DND-41 (cell line): ENCODE measurements around the gene ZMYM4.
A peak's percentile ranks its signal among the peaks of the same experiment; 100 is the strongest.

Source experiments
- ATAC-seq: fragments of 200-7000 bp; cut with Tn5 transposase; 3 replicates; pipeline ENCODE4 v1.9.1; 2021; ENCODE audit warnings: low read depth; ENCODE audit not compliant: insufficient read depth
- DNase-seq: peaks from one replicate; pipeline ENCODE4 v3.0.0-alpha.2; 2020
- H2AFZ ChIP-seq: 2 replicates; pipeline ENCODE4 v1.6.0; 2012; ENCODE audit warnings: low read depth, low read length
- H3K27ac ChIP-seq: 2 replicates; pipeline ENCODE4 v1.5.1; 2012; ENCODE audit warnings: low read length, inconsistent platforms
- H3K27me3 ChIP-seq: fragments of 200-600 bp; sonication (generic); 2 replicates; pipeline ENCODE4 v1.6.0; 2012; ENCODE audit warnings: low read length, mild to moderate bottlenecking, inconsistent platforms; ENCODE audit not compliant: insufficient read depth, poor library complexity
- H3K36me3 ChIP-seq: 2 replicates; pipeline ENCODE4 v1.5.1; 2012; ENCODE audit warnings: low read length, inconsistent platforms; ENCODE audit not compliant: insufficient read depth
- H3K4me1 ChIP-seq: 2 replicates; pipeline ENCODE4 v1.5.1; 2012; ENCODE audit warnings: mild to moderate bottlenecking, low read length; ENCODE audit not compliant: insufficient read depth
- H3K4me2 ChIP-seq: 2 replicates; pipeline ENCODE4 v1.6.0; 2012; ENCODE audit warnings: mild to moderate bottlenecking, moderate library complexity, low read length, inconsistent platforms; ENCODE audit not compliant: insufficient read depth
- H3K4me3 ChIP-seq, 2 experiments: fragments of 200-600 bp in 1 of 2; shearing (Covaris generic) in 1 of 2; 2 replicates each; pipeline ENCODE4 v1.5.1; 2012 to 2016; ENCODE audit warnings: inconsistent platforms in 2 of 2, low read length in 2 of 2, mild to moderate bottlenecking in 2 of 2, low read depth in 1 of 2, moderate library complexity in 1 of 2
- H3K79me2 ChIP-seq: 2 replicates; pipeline ENCODE4 v1.6.0; 2012; ENCODE audit warnings: low read length, inconsistent platforms; ENCODE audit not compliant: insufficient read depth
- H3K9ac ChIP-seq: 2 replicates; pipeline ENCODE4 v1.6.0; 2012; ENCODE audit warnings: low read depth, mild to moderate bottlenecking, inconsistent platforms, low read length, moderate library complexity
- H3K9me3 ChIP-seq: 2 replicates; pipeline ENCODE4 v1.5.1; 2012; ENCODE audit warnings: low read length, moderate library complexity, mild to moderate bottlenecking, inconsistent platforms; ENCODE audit not compliant: insufficient read depth, severe bottlenecking
- H4K20me1 ChIP-seq: 2 replicates; pipeline ENCODE4 v1.6.0; 2012; ENCODE audit warnings: low read length; ENCODE audit not compliant: insufficient read depth
- EZH2 ChIP-seq: IDR thresholded peaks from 3 replicates; pipeline ENCODE4 v1.6.1; 2012; ENCODE audit warnings: borderline replicate concordance, low read depth, mild to moderate bottlenecking, moderate library complexity, low read length, inconsistent platforms; ENCODE audit not compliant: severe bottlenecking
- TF ChIP-seq, protein P1 (sequence below): IDR thresholded peaks from 2 replicates; pipeline ENCODE4 v1.5.1; 2012; ENCODE audit warnings: borderline replicate concordance, low read length, moderate library complexity, mild to moderate bottlenecking; ENCODE audit not compliant: poor library complexity, severe bottlenecking; ENCODE audit errors: extremely low read depth

Gene ZMYM4

DNA sequence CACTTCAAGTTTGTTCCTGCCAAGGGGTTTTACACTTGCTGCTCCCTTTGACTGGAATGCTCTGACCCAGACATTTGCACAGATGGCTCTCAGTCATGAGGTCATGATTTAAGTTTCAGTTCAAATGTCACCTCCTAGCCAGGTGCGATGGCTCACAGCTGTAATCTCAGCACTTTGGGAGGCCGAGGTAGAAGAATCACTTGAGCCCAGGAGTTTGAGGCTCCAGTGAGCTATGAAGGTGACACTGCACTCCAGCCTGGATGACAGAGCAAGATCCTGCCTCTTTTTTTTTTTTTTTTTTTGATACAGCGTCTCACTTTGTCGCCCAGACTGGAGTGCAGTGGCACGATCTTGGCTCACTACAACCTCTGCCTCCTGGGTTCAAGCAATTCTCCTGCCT, 4.5 kb upstream of the ZMYM4 start:
- Histone ChIP-seq H3K4me2 (no peak overlapping the region), H4K20me1 (no peaks in the 10 kb centered on the region), H3K4me3 (no peak overlapping the region), H3K4me1 (peaks cover 12% of the 10 kb centered on the region), H3K9me3 (no peaks in the 10 kb centered on the region), H3K9ac (no peak overlapping the region), H2AFZ (no peak overlapping the region), H3K27me3 (no peaks in the 10 kb centered on the region), H3K27ac (no peak overlapping the region), H3K79me2 (peaks cover 10% of the 10 kb centered on the region), H3K36me3 (no peaks in the 10 kb centered on the region; the same call in 1 of the 2 replicates)
- no peak for TF ChIP-seq EZH2
- TF ChIP-seq, protein P1, sequence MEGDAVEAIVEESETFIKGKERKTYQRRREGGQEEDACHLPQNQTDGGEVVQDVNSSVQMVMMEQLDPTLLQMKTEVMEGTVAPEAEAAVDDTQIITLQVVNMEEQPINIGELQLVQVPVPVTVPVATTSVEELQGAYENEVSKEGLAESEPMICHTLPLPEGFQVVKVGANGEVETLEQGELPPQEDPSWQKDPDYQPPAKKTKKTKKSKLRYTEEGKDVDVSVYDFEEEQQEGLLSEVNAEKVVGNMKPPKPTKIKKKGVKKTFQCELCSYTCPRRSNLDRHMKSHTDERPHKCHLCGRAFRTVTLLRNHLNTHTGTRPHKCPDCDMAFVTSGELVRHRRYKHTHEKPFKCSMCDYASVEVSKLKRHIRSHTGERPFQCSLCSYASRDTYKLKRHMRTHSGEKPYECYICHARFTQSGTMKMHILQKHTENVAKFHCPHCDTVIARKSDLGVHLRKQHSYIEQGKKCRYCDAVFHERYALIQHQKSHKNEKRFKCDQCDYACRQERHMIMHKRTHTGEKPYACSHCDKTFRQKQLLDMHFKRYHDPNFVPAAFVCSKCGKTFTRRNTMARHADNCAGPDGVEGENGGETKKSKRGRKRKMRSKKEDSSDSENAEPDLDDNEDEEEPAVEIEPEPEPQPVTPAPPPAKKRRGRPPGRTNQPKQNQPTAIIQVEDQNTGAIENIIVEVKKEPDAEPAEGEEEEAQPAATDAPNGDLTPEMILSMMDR: no peak
- ATAC-seq (no peak), DNase-seq (no peak)

DNA sequence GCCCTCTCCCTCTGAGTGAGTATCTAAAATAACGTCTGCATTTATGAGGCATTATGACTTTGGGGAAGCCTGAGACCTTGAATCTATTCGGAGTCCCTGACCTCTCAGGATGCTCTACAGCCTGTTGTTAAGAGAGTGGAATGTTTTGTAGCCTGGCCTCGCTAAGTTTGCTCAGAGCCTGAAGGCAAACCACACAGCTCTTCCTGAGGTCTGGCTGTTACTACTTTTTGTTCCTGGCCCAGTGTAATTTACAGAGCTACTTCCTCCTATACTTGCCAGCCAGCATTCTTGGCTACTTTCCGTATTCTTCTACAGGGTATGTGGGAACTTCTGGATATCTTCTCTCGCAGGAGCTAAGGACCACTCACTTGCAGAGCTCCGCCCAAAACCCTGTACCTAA, 3.6 kb upstream of the ZMYM4 start:
- DNase-seq (no peak), ATAC-seq (no peak)
- Histone ChIP-seq H3K79me2 (peaks cover 18% of the 10 kb centered on the region), H3K27me3 (no peaks in the 10 kb centered on the region), H4K20me1 (peaks cover 3% of the 10 kb centered on the region; the same call in 1 of the 2 replicates), H3K36me3 (no peaks in the 10 kb centered on the region; the same call in 1 of the 2 replicates), H2AFZ (0 out of 2 replicates have a peak overlapping the region, but pooled peaks have one; percentile 8), H3K9ac (no peak overlapping the region), H3K4me2 (no peak overlapping the region), H3K4me1 (peaks cover 18% of the 10 kb centered on the region), H3K27ac (no peak overlapping the region), H3K9me3 (no peaks in the 10 kb centered on the region), H3K4me3 (no peak overlapping the region)
- no peak for TF ChIP-seq EZH2

DNA sequence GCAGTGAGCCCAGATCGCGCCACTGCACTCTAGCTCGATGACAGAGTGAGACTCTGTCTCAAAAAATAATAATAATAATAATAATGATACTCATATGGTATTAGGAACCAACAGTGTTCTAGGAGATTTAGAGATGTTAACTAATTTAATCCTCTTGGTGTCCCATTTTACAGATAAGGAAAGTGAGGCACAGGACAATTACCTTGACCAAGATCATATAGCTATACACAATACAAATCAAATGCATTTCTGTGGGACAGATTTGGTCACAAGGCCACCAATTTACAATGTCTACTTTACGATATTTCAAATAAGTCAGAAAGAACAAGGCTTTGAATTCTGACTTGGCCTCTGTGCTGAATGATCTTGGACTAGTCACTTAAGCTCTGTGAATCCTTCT, 2.2 kb upstream of the ZMYM4 start:
- Histone ChIP-seq H3K79me2 (peaks cover 32% of the 10 kb centered on the region), H4K20me1 (peaks cover 3% of the 10 kb centered on the region; the same call in 1 of the 2 replicates), H2AFZ (no peak overlapping the region), H3K27ac (no peak overlapping the region), H3K9me3 (no peaks in the 10 kb centered on the region), H3K4me3 (no peak overlapping the region), H3K36me3 (no peaks in the 10 kb centered on the region; the same call in 1 of the 2 replicates), H3K4me2 (no peak overlapping the region), H3K4me1 (peaks cover 31% of the 10 kb centered on the region), H3K9ac (no peak overlapping the region), H3K27me3 (no peaks in the 10 kb centered on the region)
- no peak for ATAC-seq
- DNase-seq: no peak
- TF ChIP-seq EZH2: no peak
- TF ChIP-seq, protein P1: no peak

DNA sequence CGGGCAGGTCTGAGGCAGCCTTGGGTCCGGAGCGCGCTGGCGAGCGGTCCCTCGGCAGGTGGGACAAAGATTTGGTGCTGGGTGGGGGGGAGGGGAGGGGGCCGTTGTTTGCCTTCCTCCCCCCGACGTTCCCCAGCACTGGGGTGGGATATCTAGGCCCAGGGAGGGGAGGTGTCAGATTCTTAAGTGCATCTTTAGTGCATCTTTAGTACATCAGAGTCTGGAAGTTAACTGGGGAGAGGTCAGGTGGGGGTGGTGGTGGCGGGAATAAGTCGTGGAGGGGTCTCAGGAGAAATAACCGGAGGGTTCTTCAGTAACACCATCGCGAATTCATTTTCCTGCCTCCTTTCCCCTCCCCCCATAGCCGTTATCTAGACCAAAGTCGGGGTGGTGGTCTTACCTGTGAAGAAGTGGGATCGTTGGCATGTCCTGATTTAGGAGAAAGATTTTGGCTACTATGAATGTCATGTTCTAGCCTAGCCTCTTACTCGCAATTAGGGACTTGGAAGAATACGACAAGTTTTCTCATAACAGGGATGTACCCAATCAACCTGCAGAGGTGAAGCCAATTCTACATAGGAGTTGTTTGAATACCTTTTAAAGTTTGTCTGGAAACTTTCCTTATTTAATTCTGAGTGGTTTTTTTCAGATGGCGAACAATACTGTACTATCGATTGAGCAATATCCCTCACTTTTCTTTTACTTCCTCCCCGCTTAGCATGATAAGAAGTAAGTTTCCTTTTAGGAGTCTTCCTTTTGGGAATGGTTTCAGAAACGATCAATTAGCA, 886 bp downstream of the ZMYM4 start:
- peak overlapping the region; percentile 94 for H3K9ac ChIP-seq
- H3K4me2 ChIP-seq: peak overlapping the region; percentile 99
- H3K27me3 ChIP-seq: no peaks in the 10 kb centered on the region
- peaks cover 63% of the 10 kb centered on the region for H3K79me2 ChIP-seq
- H3K9me3 ChIP-seq: no peaks in the 10 kb centered on the region
- DNase-seq (peak; percentile 30), ATAC-seq (0 out of 3 replicates have a peak, but pooled peaks have one; percentile 1)
- H2AFZ ChIP-seq: peak overlapping the region; percentile 79
- TF ChIP-seq, protein P1: no peak
- no peak for TF ChIP-seq EZH2
- peaks cover 40% of the 10 kb centered on the region for H3K4me1 ChIP-seq
- peak overlapping the region; percentile 79 for H3K27ac ChIP-seq
- H4K20me1 ChIP-seq: peaks cover 19% of the 10 kb centered on the region; the same call in 1 of the 2 replicates
- H3K4me3 ChIP-seq: peak overlapping the region; percentile 82 to 93
- H3K36me3 ChIP-seq: peaks cover 6% of the 10 kb centered on the region
